GM12864 (cell line): ENCODE results near the gene GNAL.
"Not testable (repeated sequence)": the region's sequence is repeated elsewhere in the genome, so short reads cannot be mapped to it uniquely, and the experiment has no call there.

Experiments
- DNase-seq: peaks from one replicate; pipeline ENCODE4 v3.0.0-alpha.2; 2011; ENCODE audit warnings: low read depth
- H3K4me3 ChIP-seq: 2 replicates; pipeline ENCODE4 v1.5.1; 2011; ENCODE audit warnings: mild to moderate bottlenecking, low read depth, low read length, control low read depth
- TF ChIP-seq, protein P1 (sequence below): IDR thresholded peaks from 2 replicates; pipeline ENCODE4 v1.5.1; 2011; ENCODE audit warnings: low read depth, mild to moderate bottlenecking, moderate library complexity, low read length, control low read depth, inconsistent platforms; ENCODE audit errors: missing control alignments

GNAL gene

DNA sequence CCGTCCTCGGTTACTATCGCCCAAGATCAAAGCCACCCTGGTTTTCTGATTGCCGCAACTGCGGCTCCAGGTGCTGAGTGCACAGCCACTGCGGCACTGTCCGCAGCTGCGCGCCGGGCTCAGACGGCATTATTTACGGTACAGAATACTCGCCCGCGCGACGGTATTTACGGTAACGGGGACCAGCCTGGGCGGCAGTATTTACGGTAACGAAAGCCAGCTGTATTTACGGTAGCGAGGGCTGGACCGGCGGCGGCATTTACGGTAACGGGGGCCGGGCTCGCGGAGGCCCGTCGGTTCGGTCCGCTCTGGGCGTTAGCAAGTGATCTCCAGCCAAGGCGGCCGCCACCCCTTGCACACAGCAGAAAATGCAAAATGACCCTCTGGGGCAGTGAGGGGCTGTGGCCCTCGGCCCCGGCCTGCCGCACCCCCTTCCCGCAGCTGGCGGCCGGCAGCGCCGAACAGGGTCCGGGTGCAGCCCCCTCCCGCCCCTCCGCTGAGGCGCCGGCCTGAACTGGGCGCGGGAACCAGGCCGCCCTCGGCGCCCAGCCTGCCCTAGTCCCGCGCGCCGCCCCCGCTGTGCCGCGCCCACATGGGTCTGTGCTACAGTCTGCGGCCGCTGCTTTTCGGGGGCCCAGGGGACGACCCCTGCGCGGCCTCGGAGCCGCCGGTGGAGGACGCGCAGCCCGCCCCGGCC, at the start of gene GNAL:
GNAL (plus strand) TSS at position 293 of the 697 bp plus-strand sequence; CDS start at position 593, 300 bp downstream.
- no peak within 1 kb of the TSS; the same call in 1 of the 2 replicates for H3K4me3 ChIP-seq
- TF ChIP-seq, protein P1, sequence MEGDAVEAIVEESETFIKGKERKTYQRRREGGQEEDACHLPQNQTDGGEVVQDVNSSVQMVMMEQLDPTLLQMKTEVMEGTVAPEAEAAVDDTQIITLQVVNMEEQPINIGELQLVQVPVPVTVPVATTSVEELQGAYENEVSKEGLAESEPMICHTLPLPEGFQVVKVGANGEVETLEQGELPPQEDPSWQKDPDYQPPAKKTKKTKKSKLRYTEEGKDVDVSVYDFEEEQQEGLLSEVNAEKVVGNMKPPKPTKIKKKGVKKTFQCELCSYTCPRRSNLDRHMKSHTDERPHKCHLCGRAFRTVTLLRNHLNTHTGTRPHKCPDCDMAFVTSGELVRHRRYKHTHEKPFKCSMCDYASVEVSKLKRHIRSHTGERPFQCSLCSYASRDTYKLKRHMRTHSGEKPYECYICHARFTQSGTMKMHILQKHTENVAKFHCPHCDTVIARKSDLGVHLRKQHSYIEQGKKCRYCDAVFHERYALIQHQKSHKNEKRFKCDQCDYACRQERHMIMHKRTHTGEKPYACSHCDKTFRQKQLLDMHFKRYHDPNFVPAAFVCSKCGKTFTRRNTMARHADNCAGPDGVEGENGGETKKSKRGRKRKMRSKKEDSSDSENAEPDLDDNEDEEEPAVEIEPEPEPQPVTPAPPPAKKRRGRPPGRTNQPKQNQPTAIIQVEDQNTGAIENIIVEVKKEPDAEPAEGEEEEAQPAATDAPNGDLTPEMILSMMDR: no peak
- DNase-seq: peak; percentile 47

DNA sequence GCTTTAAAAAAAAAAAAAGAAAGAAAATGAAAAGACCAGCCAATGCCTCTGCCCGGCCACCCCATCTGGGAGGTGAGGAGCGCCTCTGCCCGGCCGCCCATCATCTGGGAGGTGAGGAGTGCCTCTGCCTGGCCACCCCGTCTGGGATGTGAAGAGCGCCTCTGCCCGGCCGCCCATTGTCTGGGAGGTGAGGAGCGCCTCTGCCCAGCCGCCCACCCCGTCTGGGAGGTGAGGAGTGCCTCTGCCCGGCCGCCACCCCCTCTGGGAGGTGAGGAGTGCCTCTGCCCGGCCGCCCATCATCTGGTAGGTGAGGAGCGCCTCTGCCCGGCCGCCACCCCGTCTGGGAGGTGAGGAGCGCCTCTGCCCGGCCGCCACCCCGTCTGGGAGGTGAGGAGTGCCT, 41.8 kb upstream of the GNAL start:
- H3K4me3 ChIP-seq, DNase-seq: not testable (repeated sequence)

DNA sequence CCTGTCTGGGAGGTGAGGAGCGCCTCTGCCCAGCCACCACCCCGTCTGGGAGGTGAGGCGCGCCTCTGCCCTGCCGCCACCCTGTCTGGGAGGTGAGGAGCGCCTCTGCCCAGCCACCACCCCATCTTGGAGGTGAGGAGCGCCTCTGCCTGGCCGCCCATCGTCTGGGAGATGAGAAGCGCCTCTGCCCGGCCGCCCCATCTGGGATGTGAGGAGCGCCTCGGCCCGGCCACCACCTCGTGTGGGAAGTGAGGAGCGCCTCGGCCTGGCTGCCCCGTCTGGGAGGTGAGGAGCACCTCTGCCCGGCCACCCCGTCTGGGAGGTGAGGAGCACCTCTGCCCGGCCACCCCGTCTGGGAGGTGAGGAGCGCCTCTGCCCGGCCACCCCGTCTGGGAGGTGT, 41.3 kb upstream of the GNAL start:
- H3K4me3 ChIP-seq, DNase-seq: not testable (repeated sequence)

DNA sequence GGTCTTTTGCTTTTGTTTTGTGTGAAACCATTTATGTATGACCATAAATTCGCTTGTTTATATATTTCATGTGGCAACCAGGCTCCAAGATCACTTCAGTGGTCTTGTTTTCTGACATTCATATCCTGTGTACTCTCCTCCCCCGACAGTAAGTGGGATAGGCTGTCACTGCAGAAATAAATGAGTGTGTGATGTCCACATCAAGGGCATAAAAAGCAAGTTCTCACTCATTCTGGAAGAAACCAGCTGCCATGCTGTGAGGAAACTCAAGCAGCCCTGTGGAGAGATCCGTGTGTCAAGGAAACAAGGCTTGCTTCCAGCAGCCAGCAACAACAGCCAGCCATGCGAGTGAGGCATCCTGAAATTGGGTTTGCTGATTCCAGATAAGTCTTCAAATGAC, 39.2 kb upstream of the GNAL start:
- no peak overlapping the region for H3K4me3 ChIP-seq
- TF ChIP-seq, protein P1: no peak

DNA sequence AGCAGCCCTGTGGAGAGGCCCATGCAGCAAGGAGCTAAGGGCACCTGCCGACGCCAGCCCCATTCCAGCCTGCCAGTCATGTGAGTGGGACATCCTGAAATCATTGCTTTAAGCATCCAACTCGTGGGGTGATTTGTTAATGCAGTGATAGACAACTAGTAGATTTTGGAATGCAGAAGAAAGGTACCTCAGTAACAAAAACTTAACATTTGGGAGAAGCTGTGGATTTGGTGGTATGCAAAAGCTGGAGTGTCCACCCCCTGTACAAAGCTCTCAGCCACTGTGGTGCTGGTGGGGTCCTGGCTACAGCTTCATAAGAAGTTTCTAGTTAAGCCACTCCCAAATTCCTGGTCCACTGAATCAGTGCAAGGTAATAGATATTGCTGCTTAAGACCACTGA, 37.2 kb upstream of the GNAL start:
- TF ChIP-seq, protein P1: no peak
- DNase-seq: no peak

More for the DNA sequence above, 39.2 kb upstream of the GNAL start:
- DNase-seq: no peak

DNA sequence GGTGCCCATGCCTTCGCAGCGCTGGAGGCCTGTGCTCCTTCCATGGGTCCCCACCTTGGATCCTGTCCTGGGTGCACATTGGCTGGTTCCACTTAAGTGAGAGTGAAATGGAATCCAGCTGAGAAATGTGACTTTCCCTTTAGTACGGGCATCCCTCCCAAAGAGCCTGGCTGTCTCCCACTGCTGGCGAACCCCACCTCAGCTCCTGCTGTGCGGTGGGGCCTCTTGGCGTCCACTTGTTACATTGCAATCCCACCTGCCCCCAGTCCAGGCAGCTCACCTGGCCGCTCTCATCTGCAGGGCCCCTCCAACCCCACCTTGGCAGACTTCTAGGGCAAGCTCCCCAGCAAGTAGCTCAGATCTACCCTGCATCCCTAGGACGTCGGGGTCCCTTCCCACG, 35.5 kb upstream of the GNAL start:
- TF ChIP-seq, protein P1: no peak
- DNase-seq: no peak

More for the DNA sequence above, 37.2 kb upstream of the GNAL start:
- no peak overlapping the region for H3K4me3 ChIP-seq

DNA sequence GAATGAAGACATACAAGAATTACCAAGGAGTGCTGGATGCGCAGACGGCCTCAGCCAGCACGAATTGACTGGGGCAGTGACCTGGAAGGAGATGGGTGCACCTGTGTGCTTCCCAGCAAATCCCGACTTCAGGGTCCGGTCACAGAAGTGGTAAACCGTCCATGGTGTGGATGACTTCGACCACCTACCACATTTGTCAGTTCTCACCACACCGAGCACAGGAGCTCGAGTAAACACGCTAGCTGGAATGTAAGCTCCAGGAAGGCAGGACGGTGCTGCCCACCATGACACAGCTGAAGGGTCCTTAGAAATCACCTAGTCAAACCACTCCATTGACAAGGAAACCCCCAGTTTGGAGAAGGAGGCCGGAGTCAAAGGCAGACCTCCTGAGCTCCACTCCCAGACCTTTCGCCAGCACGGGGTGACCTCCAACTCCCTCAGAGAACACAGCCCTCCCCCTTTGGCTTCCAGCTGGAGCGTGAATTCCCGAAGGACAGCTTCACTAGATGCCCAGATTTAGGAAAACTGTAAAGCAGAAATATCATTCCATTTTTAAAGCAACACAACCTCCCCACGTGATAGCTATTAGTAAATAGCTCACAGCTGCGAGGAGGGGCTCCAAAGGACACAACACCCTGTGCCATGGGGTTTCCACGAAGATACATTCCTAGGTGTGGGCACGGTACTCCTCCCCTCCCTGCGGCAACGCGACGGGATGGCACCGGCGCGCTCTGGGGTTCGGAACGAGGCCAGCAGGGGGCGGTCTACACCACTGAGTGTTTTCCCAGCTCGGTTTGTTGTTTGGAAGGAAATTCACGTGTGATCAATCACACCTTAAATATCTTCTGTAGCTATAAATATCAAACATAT, 34.1 kb upstream of the GNAL start:
- DNase-seq: no peak
- TF ChIP-seq, protein P1: peak; percentile 80
- no peak overlapping the region for H3K4me3 ChIP-seq

More for the DNA sequence above, 35.5 kb upstream of the GNAL start:
- no peak overlapping the region for H3K4me3 ChIP-seq

DNA sequence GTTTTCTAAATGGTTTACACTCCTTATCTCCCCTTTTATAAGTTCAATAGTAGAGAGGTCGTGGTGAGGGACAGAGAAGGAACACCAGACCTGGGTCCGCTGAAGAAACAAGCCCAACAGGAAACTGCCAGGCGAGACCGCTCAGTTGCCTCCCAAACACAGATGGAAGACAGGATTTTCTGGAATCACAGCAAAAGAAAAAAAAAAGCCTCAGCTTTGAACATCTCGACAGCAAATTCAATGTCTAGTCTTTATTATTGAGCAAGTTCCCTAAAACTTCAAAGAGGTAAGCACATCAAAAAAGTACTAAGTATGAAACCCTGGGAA, 33.5 kb upstream of the GNAL start:
- no peak for DNase-seq
- no peak overlapping the region for H3K4me3 ChIP-seq

More for the DNA sequence above, 33.5 kb upstream of the GNAL start:
- TF ChIP-seq, protein P1: no peak
